Measurements from ENCODE around the gene ZBTB17. TPM values are rescaled to one million over a fixed set of nuclear protein-coding genes. Genes with fewer than 3 reads are reported as not detected.

ZBTB17 gene
- polyA plus RNA-seq, 1 experiment = 43.3 TPM

DNA sequence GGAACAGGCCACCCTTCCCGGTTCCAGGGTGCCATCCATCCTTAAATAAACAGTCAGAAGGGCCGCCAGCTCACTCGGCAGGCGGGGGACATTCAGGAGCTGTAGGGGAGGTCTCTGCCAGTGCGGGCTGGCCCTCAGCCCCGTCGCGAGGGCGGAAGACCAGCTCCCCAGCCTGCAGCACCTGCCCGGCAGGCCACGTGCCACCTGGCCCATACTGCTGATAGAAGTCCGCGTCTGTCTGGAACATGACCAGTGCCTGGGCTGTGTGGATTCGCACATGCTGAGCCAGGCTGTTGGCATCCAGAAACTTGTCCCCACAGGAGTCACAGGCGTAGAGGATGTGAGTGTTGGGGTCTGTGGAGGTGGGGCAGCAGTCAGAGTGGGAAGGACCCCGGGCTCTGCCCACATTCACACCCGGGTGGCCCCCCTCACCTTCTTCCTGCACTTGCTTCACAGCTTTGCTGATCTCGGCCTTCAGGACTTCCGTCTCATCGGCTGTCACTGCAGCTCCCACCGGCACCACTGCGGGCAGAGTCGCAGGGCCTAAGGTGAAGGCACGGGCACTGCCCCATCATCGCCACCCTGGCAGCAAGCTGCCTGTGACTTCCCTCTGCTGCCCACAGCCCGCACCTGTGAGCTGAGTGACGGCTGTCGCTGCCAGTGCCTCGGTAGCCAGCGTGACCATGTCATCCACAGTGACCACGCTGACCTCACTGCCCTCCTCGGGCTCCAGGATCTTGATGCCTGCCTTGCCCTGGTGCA lies 33.8 kb downstream of the ZBTB17 start:
- no peaks in the 10 kb centered on the region for H3K27me3 ChIP-seq (ENCODE audit: control insufficient read depth, insufficient read depth, low read length)
- no peak overlapping the region for H3K4me3 ChIP-seq (ENCODE audit: low read depth, low read length)
- CTCF ChIA-PET = interaction anchor here (1.6 kb wide), 1 partner anchor 150 kb away, joined by 4 read pairs; no protein-coding TSS in a partner anchor
- H3K36me3 ChIP-seq (ENCODE audit: control insufficient read depth, insufficient read depth, low read length) = peaks cover 49% of the 10 kb centered on the region
- POLR2A ChIA-PET = no interaction called here
- no peak for DNase-seq (ENCODE audit: low read depth)
- TF ChIP-seq, protein P1, sequence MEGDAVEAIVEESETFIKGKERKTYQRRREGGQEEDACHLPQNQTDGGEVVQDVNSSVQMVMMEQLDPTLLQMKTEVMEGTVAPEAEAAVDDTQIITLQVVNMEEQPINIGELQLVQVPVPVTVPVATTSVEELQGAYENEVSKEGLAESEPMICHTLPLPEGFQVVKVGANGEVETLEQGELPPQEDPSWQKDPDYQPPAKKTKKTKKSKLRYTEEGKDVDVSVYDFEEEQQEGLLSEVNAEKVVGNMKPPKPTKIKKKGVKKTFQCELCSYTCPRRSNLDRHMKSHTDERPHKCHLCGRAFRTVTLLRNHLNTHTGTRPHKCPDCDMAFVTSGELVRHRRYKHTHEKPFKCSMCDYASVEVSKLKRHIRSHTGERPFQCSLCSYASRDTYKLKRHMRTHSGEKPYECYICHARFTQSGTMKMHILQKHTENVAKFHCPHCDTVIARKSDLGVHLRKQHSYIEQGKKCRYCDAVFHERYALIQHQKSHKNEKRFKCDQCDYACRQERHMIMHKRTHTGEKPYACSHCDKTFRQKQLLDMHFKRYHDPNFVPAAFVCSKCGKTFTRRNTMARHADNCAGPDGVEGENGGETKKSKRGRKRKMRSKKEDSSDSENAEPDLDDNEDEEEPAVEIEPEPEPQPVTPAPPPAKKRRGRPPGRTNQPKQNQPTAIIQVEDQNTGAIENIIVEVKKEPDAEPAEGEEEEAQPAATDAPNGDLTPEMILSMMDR (IDR thresholded peaks at IDR 0.05; ENCODE audit: insufficient read depth, low read depth, low read length) = no peak

DNA sequence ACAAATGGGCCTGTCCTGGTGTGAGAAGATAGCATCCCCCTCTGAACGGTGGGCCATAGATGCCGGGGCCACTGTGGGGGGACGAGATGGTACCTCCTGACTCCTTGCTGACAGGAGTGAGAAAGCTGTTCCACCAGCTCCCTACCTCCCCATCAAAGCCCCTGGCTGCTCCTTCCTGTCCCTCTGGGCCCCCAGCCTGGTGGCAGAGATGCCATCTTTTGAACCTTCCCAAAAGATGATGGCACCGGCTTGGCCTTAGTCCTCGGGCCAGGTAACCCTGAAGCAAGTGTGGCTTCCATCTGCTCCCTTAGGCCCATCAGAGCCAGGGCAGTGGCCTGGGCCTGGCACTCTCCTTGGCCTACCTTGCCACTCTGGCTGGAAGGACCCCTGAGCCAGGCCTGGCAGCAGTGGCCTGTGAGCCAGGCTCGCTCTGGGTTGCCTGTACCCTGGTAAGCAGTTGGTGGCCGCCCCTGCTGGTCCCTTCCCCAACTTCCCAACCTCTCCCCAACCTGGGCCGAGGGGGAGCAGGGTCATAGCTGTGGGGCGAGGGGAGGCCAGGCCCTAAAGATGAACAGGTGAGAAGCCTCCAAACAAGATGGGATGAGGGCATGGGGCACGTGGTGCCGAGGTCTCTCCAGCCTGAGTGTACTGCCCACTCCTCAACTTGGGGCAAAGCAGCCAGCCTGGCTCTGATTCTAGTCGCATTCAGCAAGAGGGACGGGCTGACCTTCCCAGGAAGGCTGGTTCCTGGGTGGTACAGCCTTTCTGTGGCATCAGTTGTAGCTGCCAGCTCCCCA lies 34.7 kb downstream of the ZBTB17 start:
- TF ChIP-seq, protein P1 (IDR thresholded peaks at IDR 0.05; ENCODE audit: insufficient read depth, low read depth, low read length) = no peak
- CTCF ChIA-PET = interaction anchor here (0.7 to 1.6 kb wide), 3 partner anchors 10 to 149 kb away, joined by 3 to 4 read pairs (median 3); no protein-coding TSS in a partner anchor
- Histone ChIP-seq H3K4me3 (ENCODE audit: low read depth, low read length) (no peak overlapping the region), H3K36me3 (ENCODE audit: control insufficient read depth, insufficient read depth, low read length) (peaks cover 45% of the 10 kb centered on the region), H3K27me3 (ENCODE audit: control insufficient read depth, insufficient read depth, low read length) (no peaks in the 10 kb centered on the region)
- DNase-seq (ENCODE audit: low read depth) = no peak
- POLR2A ChIA-PET = no interaction called here

DNA sequence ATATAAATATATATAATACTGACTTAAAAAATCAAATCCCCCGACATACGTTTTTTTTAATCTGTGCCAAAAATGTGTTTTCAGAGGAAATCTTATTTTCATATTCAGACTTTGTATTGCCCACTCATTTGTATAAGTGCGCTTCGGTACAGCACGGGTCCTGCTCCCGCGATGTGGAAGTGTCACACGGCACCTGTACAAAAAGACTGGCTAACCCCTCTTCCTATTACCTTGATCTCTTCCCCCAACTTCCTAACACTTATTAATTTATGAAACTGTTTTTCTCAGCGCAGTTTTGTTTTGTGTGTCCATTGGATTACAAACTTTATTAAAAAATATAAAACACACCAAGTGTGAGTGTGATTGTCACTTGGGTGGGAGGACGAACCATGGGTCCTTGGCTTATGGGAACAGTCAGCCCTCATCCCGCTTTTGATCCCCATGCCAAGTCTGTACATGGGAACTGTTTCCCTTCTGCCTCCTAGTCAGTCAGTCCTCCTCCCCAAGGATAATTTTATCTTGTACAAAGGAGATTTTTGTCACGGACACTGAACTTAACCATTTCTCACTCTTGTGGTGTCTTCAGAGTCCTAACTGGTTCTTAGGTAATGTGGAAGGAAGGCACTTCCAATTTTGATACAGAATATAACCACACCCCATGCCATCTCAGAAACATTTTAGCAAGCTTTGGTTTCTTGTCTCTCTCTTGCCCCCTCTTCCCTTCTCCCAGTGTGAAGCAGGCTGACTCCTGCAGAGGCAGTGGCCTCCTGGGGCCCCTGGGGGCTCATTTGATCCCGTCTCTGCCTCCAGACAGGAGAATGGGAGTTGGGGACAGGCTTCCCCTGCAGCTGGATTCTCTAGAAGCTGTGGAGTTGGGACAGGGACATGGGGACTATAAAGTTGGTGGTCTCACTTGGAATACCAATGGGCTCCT lies 35.5 kb downstream of the ZBTB17 start:
- TF ChIP-seq, protein P1 (IDR thresholded peaks at IDR 0.05; ENCODE audit: insufficient read depth, low read depth, low read length) = no peak
- ChIA-PET CTCF (interaction anchor here (0.7 to 1.0 kb wide), 2 partner anchors 11 to 16 kb away, joined by 3 read pairs; no protein-coding TSS in a partner anchor), POLR2A (no interaction called here)
- Histone ChIP-seq H3K27me3 (ENCODE audit: control insufficient read depth, insufficient read depth, low read length) (no peaks in the 10 kb centered on the region), H3K4me3 (ENCODE audit: low read depth, low read length) (no peak overlapping the region), H3K36me3 (ENCODE audit: control insufficient read depth, insufficient read depth, low read length) (peaks cover 44% of the 10 kb centered on the region)
- no peak for DNase-seq (ENCODE audit: low read depth)

DNA sequence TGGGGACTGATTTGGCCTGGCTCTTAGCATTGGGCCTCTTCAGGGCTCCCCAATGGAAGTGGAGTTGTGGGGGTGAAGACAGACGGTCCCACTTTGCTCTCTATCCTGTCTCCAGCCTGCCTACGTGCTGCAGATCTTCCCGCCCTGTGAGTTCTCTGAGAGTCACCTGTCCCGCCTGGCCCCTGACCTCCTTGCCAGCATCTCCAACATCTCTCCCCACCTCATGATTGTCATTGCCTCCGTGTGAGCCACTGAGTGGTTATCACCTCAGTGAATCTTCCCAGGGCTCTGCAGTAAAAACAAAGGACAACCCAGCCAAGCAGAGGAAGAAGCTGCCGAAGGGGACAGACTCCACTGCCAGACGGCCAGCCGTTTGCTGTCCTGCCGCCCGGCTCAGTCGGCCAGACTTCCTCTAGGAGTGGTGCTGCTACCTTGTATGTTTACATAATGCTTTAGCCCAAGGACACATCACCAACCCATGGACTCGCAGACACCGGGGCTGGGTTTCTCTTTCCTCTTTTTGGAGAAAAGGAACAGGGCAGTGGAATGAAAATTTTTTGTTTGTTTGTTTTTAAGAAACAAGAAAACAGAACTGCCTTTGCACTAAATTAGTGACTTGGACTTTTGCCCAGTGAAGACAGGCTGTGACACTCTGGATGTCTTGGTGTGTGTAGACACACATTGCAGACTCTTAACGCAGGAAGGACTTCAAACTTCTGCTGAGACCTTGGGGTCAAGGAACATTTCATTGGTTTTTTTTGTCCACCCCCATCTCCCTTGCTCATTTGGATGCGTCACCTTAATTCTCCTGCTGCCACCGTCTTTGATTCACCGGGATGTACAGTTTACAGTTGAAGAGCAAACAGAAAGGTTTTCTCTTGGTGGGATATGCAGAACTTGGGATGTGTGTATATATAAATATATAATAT lies 36.5 kb downstream of the ZBTB17 start:
- POLR2A ChIA-PET = no interaction called here
- TF ChIP-seq, protein P1 (IDR thresholded peaks at IDR 0.05; ENCODE audit: insufficient read depth, low read depth, low read length) = no peak
- CTCF ChIA-PET = no interaction called here
- H3K4me3 ChIP-seq (ENCODE audit: low read depth, low read length) = no peak overlapping the region
- no peak for DNase-seq (ENCODE audit: low read depth)
- H3K36me3 ChIP-seq (ENCODE audit: control insufficient read depth, insufficient read depth, low read length) = peaks cover 47% of the 10 kb centered on the region
- H3K27me3 ChIP-seq (ENCODE audit: control insufficient read depth, insufficient read depth, low read length) = no peaks in the 10 kb centered on the region
